ENCODE measurements around the gene DAGLA. TPM values are rescaled to one million over a fixed set of nuclear protein-coding genes. Genes with fewer than 3 reads are reported as not detected.

Gene DAGLA
- total and polyA plus RNA-seq, 2 donors (not counting 1 experiment from before 2014, with no cell fraction given), result 0.06 TPM; not detected in 1

DNA sequence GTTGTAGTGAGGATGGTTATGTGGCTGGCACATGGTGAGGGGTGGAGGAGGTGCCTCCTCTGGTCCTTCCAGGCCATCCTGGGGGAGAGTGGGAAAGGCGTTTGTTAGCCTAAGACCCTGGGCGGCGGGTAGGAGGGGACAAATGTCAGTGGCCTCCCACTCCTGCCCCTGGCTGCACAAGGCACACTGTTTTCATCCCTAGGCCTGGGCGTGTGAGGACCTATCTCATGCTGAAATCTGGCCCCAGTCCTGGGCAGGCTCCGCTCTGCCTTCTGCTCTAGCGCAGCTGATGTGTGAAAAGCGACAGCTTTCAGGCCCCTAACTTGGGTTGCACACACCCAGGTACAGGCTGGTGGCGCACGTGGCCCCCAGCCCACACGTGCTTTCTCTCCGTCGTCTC, 32.1 kb downstream of the DAGLA start:
- DNase-seq, result no peak
- Mint-ChIP-seq H3K4me1 (no peaks in the 10 kb centered on the region), H3K27ac (no peak overlapping the region), H3K4me3 (no peak overlapping the region), H3K27me3 (peaks cover 12% of the 10 kb centered on the region), H3K9me3 (ENCODE audit: insufficient read depth) (no peaks in the 10 kb centered on the region)
- intact Hi-C loops (cut with micrococcal nuclease), result no loop called here
- H3K4me2 ChIP-seq (replicated peaks; ENCODE audit: low read depth, low read length, poor library complexity, severe bottlenecking), result no peak overlapping the region
- H3K9ac ChIP-seq (ENCODE audit: low read length), result no peak overlapping the region
- H3K4me3 ChIP-seq (ENCODE audit: control extremely low read depth in 1 of 5, extremely low read depth in 1 of 5, insufficient read depth in 1 of 5, low read depth in 2 of 5, low read length in 4 of 5), result no peak overlapping the region
- POLR2A ChIA-PET, result no interaction called here
- CTCF ChIA-PET, result no interaction called here
- H3K9me3 ChIP-seq (ENCODE audit: control extremely low read depth in 1 of 3, control insufficient read depth in 2 of 3, insufficient read depth in 1 of 3, low read length in 2 of 3), result no peaks in the 10 kb centered on the region
- TF ChIP-seq EZH2 (IDR thresholded peaks at IDR 0.05; ENCODE audit: borderline replicate concordance, insufficient read depth, low read depth, low read length, poor library complexity, severe bottlenecking), result no peak
- H4K20me1 ChIP-seq (ENCODE audit: control insufficient read depth, insufficient read depth, low read length, poor library complexity, severe bottlenecking), result no peaks in the 10 kb centered on the region
- H3K79me2 ChIP-seq (ENCODE audit: control insufficient read depth, insufficient read depth, low read length), result no peaks in the 10 kb centered on the region
- no peak overlapping the region for H3K27ac ChIP-seq (ENCODE audit: low read length in 2 of 2)
- H3K4me1 ChIP-seq (ENCODE audit: control insufficient read depth in 2 of 2, insufficient read depth in 2 of 2, low read length in 2 of 2), result no peaks in the 10 kb centered on the region
- 97% methylated on average over 6 of the region's 12 CpGs for WGBS (ENCODE audit: insufficient coverage)
- no peak overlapping the region for H2AFZ ChIP-seq (ENCODE audit: insufficient read depth, low read depth, low read length, poor library complexity, severe bottlenecking)
- no peaks in the 10 kb centered on the region for H3K36me3 ChIP-seq (replicated peaks in 1 of 2; ENCODE audit: control extremely low read depth in 1 of 2, control insufficient read depth in 1 of 2, extremely low read depth in 1 of 2, insufficient read depth in 2 of 2, low read length in 1 of 2)
- no peaks in the 10 kb centered on the region for H3K27me3 ChIP-seq (replicated peaks in 1 of 4; ENCODE audit: control extremely low read depth in 1 of 4, control insufficient read depth in 3 of 4, insufficient read depth in 4 of 4, low read length in 3 of 4)
- no peak for ATAC-seq (ENCODE audit: low read depth)

DNA sequence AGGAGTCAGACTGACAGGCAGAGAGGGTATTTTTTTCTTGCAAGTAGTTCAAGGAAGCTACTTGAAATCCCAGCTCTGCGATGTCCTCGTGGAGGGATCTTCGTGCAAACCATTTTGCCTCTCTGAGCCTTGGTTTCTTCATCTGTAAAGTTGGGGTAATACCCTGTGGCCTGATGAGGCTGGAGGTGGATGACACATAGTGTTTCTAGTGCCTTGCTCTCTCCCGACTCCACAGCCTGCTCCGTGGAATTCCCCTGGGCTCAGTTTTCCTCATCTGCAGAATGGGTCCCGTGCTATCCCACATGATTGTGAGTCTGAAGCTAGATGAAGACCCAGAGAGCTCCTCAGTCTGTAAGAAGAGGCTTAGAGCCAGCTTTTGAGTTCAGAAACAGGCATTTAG, 32.7 kb downstream of the DAGLA start:
- H4K20me1 ChIP-seq (ENCODE audit: control insufficient read depth, insufficient read depth, low read length, poor library complexity, severe bottlenecking), result no peaks in the 10 kb centered on the region
- 91% methylated on average over 6 of the region's 6 CpGs for WGBS (ENCODE audit: insufficient coverage)
- POLR2A ChIA-PET, result no interaction called here
- Mint-ChIP-seq H3K27ac (no peak overlapping the region), H3K9me3 (ENCODE audit: insufficient read depth) (no peaks in the 10 kb centered on the region), H3K27me3 (peaks cover 12% of the 10 kb centered on the region), H3K4me1 (no peaks in the 10 kb centered on the region), H3K4me3 (no peak overlapping the region)
- DNase-seq (no peak), ATAC-seq (ENCODE audit: low read depth) (no peak)
- H3K27me3 ChIP-seq (replicated peaks in 1 of 4; ENCODE audit: control extremely low read depth in 1 of 4, control insufficient read depth in 3 of 4, insufficient read depth in 4 of 4, low read length in 3 of 4), result no peaks in the 10 kb centered on the region
- no peak overlapping the region for H3K4me2 ChIP-seq (replicated peaks; ENCODE audit: low read depth, low read length, poor library complexity, severe bottlenecking)
- H2AFZ ChIP-seq (ENCODE audit: insufficient read depth, low read depth, low read length, poor library complexity, severe bottlenecking), result no peak overlapping the region
- H3K27ac ChIP-seq (ENCODE audit: low read length in 2 of 2), result no peak overlapping the region
- H3K9ac ChIP-seq (ENCODE audit: low read length), result no peak overlapping the region
- no peaks in the 10 kb centered on the region for H3K4me1 ChIP-seq (ENCODE audit: control insufficient read depth in 2 of 2, insufficient read depth in 2 of 2, low read length in 2 of 2)
- H3K4me3 ChIP-seq (ENCODE audit: control extremely low read depth in 1 of 5, extremely low read depth in 1 of 5, insufficient read depth in 1 of 5, low read depth in 2 of 5, low read length in 4 of 5), result no peak overlapping the region
- no peaks in the 10 kb centered on the region for H3K36me3 ChIP-seq (replicated peaks in 1 of 2; ENCODE audit: control extremely low read depth in 1 of 2, control insufficient read depth in 1 of 2, extremely low read depth in 1 of 2, insufficient read depth in 2 of 2, low read length in 1 of 2)
- no peaks in the 10 kb centered on the region for H3K79me2 ChIP-seq (ENCODE audit: control insufficient read depth, insufficient read depth, low read length)
- CTCF ChIA-PET, result no interaction called here
- TF ChIP-seq EZH2 (IDR thresholded peaks at IDR 0.05; ENCODE audit: borderline replicate concordance, insufficient read depth, low read depth, low read length, poor library complexity, severe bottlenecking), result no peak
- TF ChIP-seq, protein P1, sequence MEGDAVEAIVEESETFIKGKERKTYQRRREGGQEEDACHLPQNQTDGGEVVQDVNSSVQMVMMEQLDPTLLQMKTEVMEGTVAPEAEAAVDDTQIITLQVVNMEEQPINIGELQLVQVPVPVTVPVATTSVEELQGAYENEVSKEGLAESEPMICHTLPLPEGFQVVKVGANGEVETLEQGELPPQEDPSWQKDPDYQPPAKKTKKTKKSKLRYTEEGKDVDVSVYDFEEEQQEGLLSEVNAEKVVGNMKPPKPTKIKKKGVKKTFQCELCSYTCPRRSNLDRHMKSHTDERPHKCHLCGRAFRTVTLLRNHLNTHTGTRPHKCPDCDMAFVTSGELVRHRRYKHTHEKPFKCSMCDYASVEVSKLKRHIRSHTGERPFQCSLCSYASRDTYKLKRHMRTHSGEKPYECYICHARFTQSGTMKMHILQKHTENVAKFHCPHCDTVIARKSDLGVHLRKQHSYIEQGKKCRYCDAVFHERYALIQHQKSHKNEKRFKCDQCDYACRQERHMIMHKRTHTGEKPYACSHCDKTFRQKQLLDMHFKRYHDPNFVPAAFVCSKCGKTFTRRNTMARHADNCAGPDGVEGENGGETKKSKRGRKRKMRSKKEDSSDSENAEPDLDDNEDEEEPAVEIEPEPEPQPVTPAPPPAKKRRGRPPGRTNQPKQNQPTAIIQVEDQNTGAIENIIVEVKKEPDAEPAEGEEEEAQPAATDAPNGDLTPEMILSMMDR (IDR thresholded peaks at IDR 0.05), result no peak
- intact Hi-C loops (cut with micrococcal nuclease), result no loop called here
- H3K9me3 ChIP-seq (ENCODE audit: control extremely low read depth in 1 of 3, control insufficient read depth in 2 of 3, insufficient read depth in 1 of 3, low read length in 2 of 3), result no peaks in the 10 kb centered on the region
